HS-27A (cell line): ENCODE results near the gene PARS2.

Source experiments
- DNase-seq: peaks from one replicate; pipeline ENCODE4 v3.0.0-alpha.2; 2012; ENCODE audit warnings: low read depth, missing footprints

The PARS2 gene

GRCh38 chr1:54764133-54764921 lies at the start of gene PARS2:
Gene PARS2, minus strand, starts transcription at chr1:54764523. Its CDS starts 5,362 bp downstream, at chr1:54759161.
- peak; percentile 99 for DNase-seq

GRCh38 chr1:54814126-54814498 lies 49.8 kb upstream of the PARS2 start:
- no peak for DNase-seq

GRCh38 chr1:54813485-54814125 lies 49.3 kb upstream of the PARS2 start:
- DNase-seq, result no peak

GRCh38 chr1:54812801-54813484 lies 48.6 kb upstream of the PARS2 start:
- DNase-seq, result no peak

- DNase-seq, result no peak
These were observed 47.7 kb upstream of the PARS2 start for GRCh38 chr1:54811739-54812655.

- DNase-seq, result no peak
These were observed 46.7 kb upstream of the PARS2 start for GRCh38 chr1:54811066-54811465.

GRCh38 chr1:54810153-54810942 lies 46.0 kb upstream of the PARS2 start:
- DNase-seq, result peak; percentile 39

GRCh38 chr1:54809496-54810074 lies 45.3 kb upstream of the PARS2 start:
- DNase-seq, result no peak

- DNase-seq, result no peak
These were observed 44.3 kb upstream of the PARS2 start for GRCh38 chr1:54808443-54809207.

GRCh38 chr1:54807756-54808155 lies 43.4 kb upstream of the PARS2 start:
- no peak for DNase-seq

- no peak for DNase-seq
These were observed 42.7 kb upstream of the PARS2 start for GRCh38 chr1:54806931-54807611.

- DNase-seq, result no peak
These were observed 41.7 kb upstream of the PARS2 start for GRCh38 chr1:54805981-54806381.

- DNase-seq, result no peak
These were observed 41.1 kb upstream of the PARS2 start for GRCh38 chr1:54805466-54805865.

GRCh38 chr1:54804471-54805132 lies 40.3 kb upstream of the PARS2 start:
- no peak for DNase-seq

- no peak for DNase-seq
These were observed 39.6 kb upstream of the PARS2 start for GRCh38 chr1:54803761-54804470.

- DNase-seq, result no peak
These were observed 36.8 kb upstream of the PARS2 start, which contains the start of gene TTC22 for GRCh38 chr1:54800899-54801759. Gene TTC22, minus strand, starts transcription at chr1:54801323. Its CDS starts 160 bp downstream, at chr1:54801163.
